Measurements from ENCODE around the gene ATCAY. TPM values are rescaled to one million over a fixed set of nuclear protein-coding genes. Genes with fewer than 3 reads are reported as not detected.

ATCAY gene
- polyA plus RNA-seq, 3 donors = not detected

DNA sequence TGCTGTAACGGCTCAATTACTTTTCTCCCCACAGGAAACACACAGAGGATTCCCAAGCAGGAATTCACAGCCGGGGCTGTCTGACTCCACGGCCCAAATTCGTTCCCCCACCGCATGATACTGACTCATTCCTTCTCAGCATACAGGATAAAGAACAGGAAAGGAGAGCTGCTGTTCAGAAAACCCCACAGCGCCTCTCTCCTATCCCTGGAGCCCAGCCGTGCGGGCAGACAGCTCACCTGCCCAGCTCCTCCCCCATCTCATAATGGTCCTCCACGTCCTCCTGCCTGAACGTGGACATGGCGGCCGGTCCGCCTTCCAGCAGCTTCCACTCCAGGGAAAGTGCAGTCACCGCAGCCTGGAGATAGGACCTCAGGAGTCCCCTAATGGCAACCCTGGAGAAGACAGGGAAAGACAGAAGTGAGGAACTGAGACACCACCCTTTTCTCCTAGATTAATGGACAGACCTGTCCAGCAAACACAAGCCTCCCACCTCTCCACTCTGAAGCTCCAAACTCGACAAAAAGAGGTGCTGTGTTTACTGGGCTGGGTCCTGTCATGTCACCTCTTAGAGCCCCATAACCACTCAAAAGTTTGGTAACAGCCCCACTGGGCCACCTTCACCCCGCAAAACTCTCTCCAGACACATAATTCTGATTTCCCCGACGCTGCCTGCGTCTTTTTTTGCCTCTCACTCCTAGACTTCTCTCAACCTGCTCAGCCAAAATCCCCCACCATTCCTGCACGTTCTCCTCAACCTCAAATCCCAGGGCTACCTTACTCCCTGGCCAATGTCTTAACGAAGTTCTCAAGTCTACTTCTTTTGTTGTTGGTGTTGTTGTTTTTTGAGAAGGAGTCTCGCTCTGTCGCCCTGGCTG lies 89.2 kb downstream of the ATCAY start:
- Mint-ChIP-seq H3K36me3 (peaks cover 28 to 48% of the 10 kb centered on the region in 2 donors), H3K4me3 (peak overlapping the region; percentile 88 to 93), H3K27me3 (ENCODE audit: low read depth in 3 of 3) (peaks cover 0 to 2% (median 2%) of the 10 kb centered on the region in 3 donors), H3K27ac (peak overlapping the region in 4 of 7 donors; percentile 26 to 92 (median 56)), H3K9me3 (no peaks in the 10 kb centered on the region), H3K4me1 (peaks cover 16% of the 10 kb centered on the region)
- Histone ChIP-seq H3K79me2 (ENCODE audit: insufficient read depth, low read length) (peaks cover 37% of the 10 kb centered on the region), H3K36me3 (replicated peaks in 1 of 2; ENCODE audit: control insufficient read depth in 1 of 2, insufficient read depth in 2 of 2, low read length in 2 of 2) (peaks cover 41 to 50% of the 10 kb centered on the region in 2 donors), H3K27ac (ENCODE audit: low read depth in 1 of 2, low read length in 2 of 2) (no peak overlapping the region), H3K4me3 (replicated peaks in 1 of 3; ENCODE audit: low read depth in 2 of 3, low read length in 3 of 3) (peak overlapping the region in 2 of 3 experiments; percentile 85 to 95), H4K20me1 (ENCODE audit: insufficient read depth, low read length) (peaks cover 38% of the 10 kb centered on the region), H3K4me1 (ENCODE audit: control insufficient read depth in 1 of 2, insufficient read depth in 2 of 2, low read length in 2 of 2) (peaks cover 11 to 20% of the 10 kb centered on the region in 2 donors), H2AFZ (ENCODE audit: insufficient read depth, low read depth, low read length, poor library complexity, severe bottlenecking) (no peak overlapping the region), H3K9me3 (replicated peaks in 1 of 2; ENCODE audit: control insufficient read depth in 1 of 2, insufficient read depth in 1 of 2, low read length in 2 of 2) (no peaks in the 10 kb centered on the region), H3K9ac (ENCODE audit: insufficient read depth, low read length, poor library complexity, severe bottlenecking) (peak overlapping the region; percentile 89), H3K27me3 (ENCODE audit: control insufficient read depth in 2 of 2, insufficient read depth in 2 of 2, low read length in 2 of 2) (no peaks in the 10 kb centered on the region), H3K4me2 (replicated peaks; ENCODE audit: extremely low read depth, low read length, poor library complexity, severe bottlenecking) (peak overlapping the region; percentile 77)
- no peak for TF ChIP-seq CTCF (IDR thresholded peaks at IDR 0.05)
- intact Hi-C loops (cut with micrococcal nuclease) = loop anchor here in 1 of 2 donors (2.0 kb wide), 1 partner anchor 15 kb away; the partner anchor contains the start of gene EEF2
- no peak for DNase-seq
- 66% methylated on average over 15 of the region's 23 CpGs for WGBS (ENCODE audit: insufficient coverage)

- Histone ChIP-seq H3K27ac (ENCODE audit: low read depth in 1 of 2, low read length in 2 of 2) (peak overlapping the region; percentile 44 to 76), H3K9ac (ENCODE audit: insufficient read depth, low read length, poor library complexity, severe bottlenecking) (peak overlapping the region; percentile 89), H3K36me3 (replicated peaks in 1 of 2; ENCODE audit: control insufficient read depth in 1 of 2, insufficient read depth in 2 of 2, low read length in 2 of 2) (peaks cover 39 to 47% of the 10 kb centered on the region in 2 donors), H3K4me2 (replicated peaks; ENCODE audit: extremely low read depth, low read length, poor library complexity, severe bottlenecking) (peak overlapping the region; percentile 77), H3K9me3 (replicated peaks in 1 of 2; ENCODE audit: control insufficient read depth in 1 of 2, insufficient read depth in 1 of 2, low read length in 2 of 2) (no peaks in the 10 kb centered on the region), H3K4me3 (replicated peaks in 1 of 3; ENCODE audit: low read depth in 2 of 3, low read length in 3 of 3) (peak overlapping the region; percentile 85 to 95 (median 94)), H3K79me2 (ENCODE audit: insufficient read depth, low read length) (peaks cover 37% of the 10 kb centered on the region), H3K27me3 (ENCODE audit: control insufficient read depth in 2 of 2, insufficient read depth in 2 of 2, low read length in 2 of 2) (no peaks in the 10 kb centered on the region), H3K4me1 (ENCODE audit: control insufficient read depth in 1 of 2, insufficient read depth in 2 of 2, low read length in 2 of 2) (peaks cover 11 to 20% of the 10 kb centered on the region in 2 donors), H4K20me1 (ENCODE audit: insufficient read depth, low read length) (peaks cover 38% of the 10 kb centered on the region), H2AFZ (ENCODE audit: insufficient read depth, low read depth, low read length, poor library complexity, severe bottlenecking) (peak overlapping the region; percentile 85)
- TF ChIP-seq CTCF (IDR thresholded peaks at IDR 0.05) = no peak
- intact Hi-C loops (cut with micrococcal nuclease) = loop anchor here in 1 of 2 donors (2.0 kb wide), 1 partner anchor 14 kb away; the partner anchor contains the start of gene EEF2
- Mint-ChIP-seq H3K4me1 (peaks cover 16% of the 10 kb centered on the region), H3K9me3 (no peaks in the 10 kb centered on the region), H3K27ac (peak overlapping the region; percentile 72 to 93 (median 81)), H3K36me3 (peaks cover 23 to 45% of the 10 kb centered on the region in 2 donors), H3K27me3 (ENCODE audit: low read depth in 3 of 3) (peaks cover 0 to 2% (median 2%) of the 10 kb centered on the region in 3 donors), H3K4me3 (peak overlapping the region; percentile 88 to 93)
- DNase-seq = no peak
- WGBS (ENCODE audit: insufficient coverage) = 3% methylated on average over 21 of the region's 22 CpGs
These were observed 89.9 kb downstream of the ATCAY start for GRCh38 chr19:3970313-3970807.
